Femur (tissue), 1 donor: ENCODE data around the gene YPEL3.
"Not testable (repeated sequence)": the region's sequence is repeated elsewhere in the genome, so short reads cannot be mapped to it uniquely, and the experiment has no call there.

Experiments
- DNase-seq: peaks from one replicate; pipeline ENCODE4 v3.0.0-alpha.2; 2017

Gene YPEL3

GRCh38 chr16:30116291-30117207 lies 20.5 kb upstream of the YPEL3 start:
- DNase-seq, result no peak

- DNase-seq, result no peak
Observed at GRCh38 chr16:30115238-30115637, 19.2 kb upstream of the YPEL3 start.

GRCh38 chr16:30114833-30115232 lies 18.8 kb upstream of the YPEL3 start:
- DNase-seq, result not testable (repeated sequence)

- DNase-seq, result no peak
Observed at GRCh38 chr16:30114411-30114810, 18.4 kb upstream of the YPEL3 start.

GRCh38 chr16:30113711-30114333 lies 17.8 kb upstream of the YPEL3 start:
- DNase-seq, result no peak

- DNase-seq, result no peak
Observed at GRCh38 chr16:30113031-30113710, 17.2 kb upstream of the YPEL3 start, which contains the start of gene GDPD3. TSS of gene GDPD3 (minus strand) at chr16:30113537. CDS start at chr16:30113478, 59 bp downstream.

- peak; percentile 54 for DNase-seq
Observed at GRCh38 chr16:30112197-30113030, 16.4 kb upstream of the YPEL3 start.

- no peak for DNase-seq
Observed at GRCh38 chr16:30110661-30111060, 14.6 kb upstream of the YPEL3 start.

GRCh38 chr16:30108059-30108850 lies 12.2 kb upstream of the YPEL3 start:
- no peak for DNase-seq

GRCh38 chr16:30104492-30104891 lies 8.5 kb upstream of the YPEL3 start:
- no peak for DNase-seq

- DNase-seq, result no peak
Observed at GRCh38 chr16:30104090-30104489, 8.1 kb upstream of the YPEL3 start.

- no peak for DNase-seq
Observed at GRCh38 chr16:30096862-30097563, 1.0 kb upstream of the YPEL3 start.

GRCh38 chr16:30095166-30096078 lies 591 bp downstream of the YPEL3 start:
- peak; percentile 48 for DNase-seq

- DNase-seq, result no peak
Observed at GRCh38 chr16:30094541-30095165, 1.4 kb downstream of the YPEL3 start.

- DNase-seq, result peak; percentile 79
Observed at GRCh38 chr16:30092373-30093010, 3.5 kb downstream of the YPEL3 start.

- peak; percentile 95 for DNase-seq
Observed at GRCh38 chr16:30091474-30092372, 4.3 kb downstream of the YPEL3 start, which contains the start of gene TBX6. TSS of gene TBX6 (minus strand) at chr16:30091924. CDS start at chr16:30091193, 731 bp downstream.

GRCh38 chr16:30090610-30091331 lies 5.2 kb downstream of the YPEL3 start:
- DNase-seq, result no peak
